CD4-positive, alpha-beta T cell treated with Interleukin-1 beta for 1 hour (primary cell): Measurements from ENCODE around the gene AGO3.
"Not testable (repeated sequence)": the region's sequence is repeated elsewhere in the genome, so short reads cannot be mapped to it uniquely, and the experiment has no call there.

Experiments used
- DNase-seq, 2 donors: peaks; one replicate each; pipeline ENCODE4 v3.0.0-alpha.2; 2020 to 2022

AGO3 gene

DNA sequence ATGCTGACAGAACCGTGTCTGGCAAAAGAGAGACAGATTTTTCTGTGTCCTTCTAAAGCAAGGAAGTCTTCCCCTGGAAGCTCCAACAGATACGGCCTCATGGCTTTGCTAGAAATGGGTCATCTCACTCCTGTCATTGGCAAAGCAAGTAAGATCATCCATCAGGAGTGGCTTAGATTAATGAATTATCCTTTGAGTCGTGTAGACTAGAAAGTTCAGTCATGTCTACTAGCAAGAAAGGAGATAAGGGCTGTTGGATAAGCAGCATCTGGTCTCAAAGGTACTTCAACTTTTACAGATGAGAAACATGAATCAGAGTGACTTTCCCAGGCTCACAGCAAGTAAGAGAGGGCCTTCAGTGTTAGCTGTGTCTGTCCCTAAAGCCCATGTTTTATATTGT is 3.4 kb upstream of the AGO3 start:
- no peak for DNase-seq

DNA sequence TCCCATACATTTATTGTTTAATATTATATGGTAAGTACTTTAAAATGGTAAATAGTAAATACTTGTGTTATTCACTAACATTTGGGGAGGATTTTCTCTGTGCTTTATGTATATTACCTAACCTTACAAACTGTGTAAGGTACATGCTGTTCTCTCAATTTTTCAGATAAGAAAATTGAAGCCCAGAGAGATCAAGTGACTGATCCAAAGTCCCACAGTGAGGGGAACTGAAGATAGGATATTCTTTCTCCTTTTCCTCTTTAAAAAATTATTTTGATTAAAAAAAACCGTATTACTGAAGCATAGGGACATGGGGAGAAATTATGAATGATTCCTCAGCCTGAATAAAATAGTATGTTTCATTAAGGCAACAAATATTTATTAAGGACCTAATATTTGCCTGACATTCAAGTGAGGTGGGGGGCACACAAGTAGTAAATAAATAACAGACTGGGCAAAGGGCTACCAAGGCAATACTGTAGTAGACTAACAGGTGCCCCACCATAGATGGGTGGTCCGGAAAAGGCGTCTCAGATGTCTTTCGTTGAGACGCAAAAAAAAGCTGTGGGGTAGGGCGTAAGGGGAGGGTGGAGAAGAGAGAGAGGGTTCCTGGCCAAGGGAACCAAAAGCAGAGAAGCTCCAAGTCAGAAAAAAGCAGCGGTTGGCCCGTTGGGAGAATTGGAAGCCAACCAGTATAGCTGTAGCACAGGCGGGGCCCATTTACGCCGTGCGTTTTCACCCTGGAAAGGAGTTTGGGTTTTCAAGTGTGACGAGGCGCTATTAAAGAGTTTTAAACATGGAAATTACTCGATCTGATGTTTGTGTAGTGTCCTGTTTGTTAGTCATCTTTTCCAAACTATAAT is 944 bp upstream of the AGO3 start:
- DNase-seq = peak; percentile 42 to 57

DNA sequence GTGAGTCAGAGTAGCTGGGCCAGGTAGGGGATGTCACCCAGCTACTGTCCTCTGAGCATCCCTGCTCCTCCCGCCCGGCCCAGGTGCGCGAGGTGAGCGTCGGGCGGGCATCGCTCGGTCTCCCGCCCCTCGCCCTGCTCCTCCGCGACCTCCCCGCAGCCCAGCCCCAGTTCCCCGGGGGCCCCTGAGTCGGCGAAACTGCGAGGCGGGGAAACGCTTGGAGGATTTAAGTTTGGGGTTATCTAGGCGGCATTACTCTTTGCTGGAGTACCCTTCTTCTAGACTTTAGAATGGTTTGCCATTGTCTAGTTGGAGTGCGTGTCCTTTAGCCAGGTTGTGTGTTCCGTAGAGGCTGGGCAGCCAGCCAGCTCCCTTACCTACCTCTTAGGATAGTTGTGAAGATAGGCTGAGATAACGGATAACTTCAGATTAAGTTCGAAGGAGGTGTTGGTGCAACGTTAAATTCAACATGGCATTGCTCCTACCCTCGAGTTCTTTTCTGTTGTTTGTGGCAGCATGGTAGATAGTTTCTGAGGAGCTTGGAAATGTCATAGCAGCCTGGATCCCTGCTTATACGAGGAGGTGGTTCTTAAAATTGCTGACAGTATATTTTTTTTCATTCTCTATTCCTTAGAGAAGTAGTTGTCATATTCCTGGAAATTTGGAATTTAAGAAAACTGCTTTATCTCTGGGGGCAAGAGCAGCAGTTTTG is 697 bp downstream of the AGO3 start:
- DNase-seq = peak in 1 of 2 donors; percentile 20

- no peak for DNase-seq
Observed at GRCh38 chr1:35932158-35932636, 1.3 kb downstream of the AGO3 start.

GRCh38 chr1:35932941-35933340 is 2.0 kb downstream of the AGO3 start:
- DNase-seq = no peak

DNA sequence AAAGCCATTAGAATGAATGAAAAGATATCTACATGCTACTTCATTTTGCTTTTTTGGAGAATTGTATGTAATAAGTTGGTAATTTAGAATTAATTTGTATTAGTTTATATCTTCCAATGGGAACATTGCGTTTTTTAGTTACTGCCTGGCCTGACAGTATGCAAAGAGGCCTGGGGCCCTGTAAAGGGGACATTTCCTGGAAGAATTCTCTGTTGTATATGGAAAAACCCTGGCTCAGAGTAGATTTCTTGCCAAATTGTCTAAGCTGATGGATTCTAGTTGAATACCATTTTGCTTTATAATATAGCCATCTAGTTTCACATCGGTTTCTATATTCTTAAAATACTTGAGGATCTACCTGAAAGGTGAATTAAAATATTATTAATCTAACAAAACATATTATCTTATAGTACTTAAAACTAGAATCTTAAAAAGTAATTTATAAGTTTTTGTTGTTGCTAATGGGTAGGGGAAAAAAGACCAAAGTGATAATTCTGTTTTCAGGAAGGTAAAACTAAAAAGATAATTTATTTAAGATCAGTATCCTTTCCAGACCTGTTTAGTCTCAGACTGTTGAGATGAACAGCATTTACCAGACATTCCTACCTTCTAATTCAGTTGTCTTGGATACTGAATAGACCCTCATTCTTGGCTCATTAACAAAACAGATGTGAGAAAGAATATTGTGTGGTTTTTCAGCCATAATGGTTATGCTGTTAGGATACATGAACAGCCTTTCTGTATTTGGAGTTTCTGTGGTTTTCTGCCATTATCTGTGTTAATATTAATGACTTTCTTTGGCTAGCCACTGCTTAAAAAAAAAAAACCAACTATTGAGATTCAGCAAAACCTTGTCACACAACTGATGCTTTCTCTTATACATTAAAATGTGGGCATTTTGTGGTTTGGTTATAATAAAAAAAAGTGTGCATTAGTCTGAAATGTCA is 4.8 kb downstream of the AGO3 start:
- no peak for DNase-seq

DNA sequence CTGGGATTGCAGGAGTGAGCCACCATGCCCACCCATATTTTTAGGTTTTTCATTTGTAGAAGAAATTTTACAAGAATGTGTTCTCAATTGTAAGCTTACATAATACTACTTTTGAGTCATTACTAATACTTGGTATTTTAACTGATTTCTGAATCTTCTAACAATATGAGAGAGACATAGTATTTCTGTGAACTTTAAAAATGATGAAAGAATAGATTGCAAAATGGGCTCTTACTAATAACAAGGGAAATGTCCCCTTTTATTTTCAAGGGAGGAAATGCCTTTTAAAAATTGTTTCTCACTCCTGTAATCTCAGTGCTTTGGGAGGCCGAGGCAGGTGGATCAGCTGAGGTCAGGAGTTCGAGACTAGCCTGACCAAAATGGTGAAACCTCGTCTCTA is 5.9 kb downstream of the AGO3 start:
- DNase-seq = no peak

GRCh38 chr1:35939484-35939883 is 8.6 kb downstream of the AGO3 start:
- DNase-seq = no peak

DNA sequence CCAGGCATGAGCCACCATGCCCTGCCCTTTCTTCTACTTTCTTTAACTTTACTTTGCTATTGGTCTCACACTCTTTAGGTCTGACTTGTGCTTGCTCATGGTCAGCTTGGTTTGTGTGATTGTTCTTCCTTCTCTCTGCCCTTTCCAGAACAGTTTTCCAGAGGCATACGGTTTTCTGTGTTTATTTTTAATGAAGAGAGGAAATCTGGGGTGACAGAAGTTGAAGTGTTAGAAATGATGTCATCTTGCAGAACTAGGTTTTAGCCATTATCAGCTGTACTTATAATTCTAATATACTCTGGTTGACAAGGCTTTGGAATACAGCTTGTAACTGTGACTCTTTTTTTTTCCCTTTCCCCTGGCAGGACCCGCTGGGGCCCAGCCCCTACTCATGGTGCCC is 14.4 kb downstream of the AGO3 start:
- no peak for DNase-seq

GRCh38 chr1:35947547-35947946 is 16.6 kb downstream of the AGO3 start:
- no peak for DNase-seq

DNA sequence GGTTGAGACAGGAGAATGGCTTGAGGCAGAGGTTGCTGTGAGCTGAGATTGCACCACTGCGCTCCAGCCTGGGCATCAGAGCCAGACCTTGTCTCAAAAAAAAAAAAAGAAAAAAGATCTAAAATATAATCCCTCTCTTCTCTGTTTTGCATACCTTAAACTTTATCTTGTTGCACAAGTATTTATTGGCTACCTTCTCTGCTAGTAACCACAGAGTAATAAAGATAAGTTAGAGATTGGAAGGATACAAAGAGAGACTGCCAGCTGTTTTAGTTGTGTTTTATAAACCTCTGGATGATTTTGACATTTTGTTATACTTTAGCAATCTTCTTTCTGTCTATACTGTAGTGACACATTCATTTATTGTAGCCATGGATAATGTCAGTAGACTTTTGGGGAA is 27.7 kb downstream of the AGO3 start:
- DNase-seq = no peak

GRCh38 chr1:35959304-35959703 is 28.4 kb downstream of the AGO3 start:
- no peak for DNase-seq

GRCh38 chr1:35962952-35963351 is 32.0 kb downstream of the AGO3 start:
- DNase-seq = no peak

GRCh38 chr1:35964277-35964676 is 33.4 kb downstream of the AGO3 start:
- not testable (repeated sequence) for DNase-seq

- DNase-seq = no peak
Observed at GRCh38 chr1:35968396-35968795, 37.5 kb downstream of the AGO3 start.

GRCh38 chr1:35971601-35972000 is 40.7 kb downstream of the AGO3 start:
- DNase-seq = no peak

- not testable (repeated sequence) for DNase-seq
Observed at GRCh38 chr1:35972631-35973030, 41.7 kb downstream of the AGO3 start.

DNA sequence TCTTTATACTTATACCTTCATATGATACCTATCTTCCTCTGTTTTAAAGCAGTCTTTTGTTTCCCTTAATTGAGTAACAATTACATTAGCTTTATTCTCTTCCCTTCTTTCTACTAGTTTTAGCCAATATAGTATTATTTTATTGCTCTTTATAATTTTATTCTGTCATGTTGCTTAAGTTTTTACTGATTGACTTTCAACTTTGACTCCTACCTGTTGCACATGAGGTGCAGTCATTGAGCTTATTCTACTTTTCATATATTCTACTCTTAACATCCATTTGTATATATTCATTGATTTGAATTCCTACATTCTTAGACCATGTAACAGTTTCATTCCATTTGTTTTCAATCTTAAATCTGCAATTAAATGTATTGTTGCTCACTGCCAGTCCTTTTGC is 49.2 kb downstream of the AGO3 start:
- no peak for DNase-seq

DNA sequence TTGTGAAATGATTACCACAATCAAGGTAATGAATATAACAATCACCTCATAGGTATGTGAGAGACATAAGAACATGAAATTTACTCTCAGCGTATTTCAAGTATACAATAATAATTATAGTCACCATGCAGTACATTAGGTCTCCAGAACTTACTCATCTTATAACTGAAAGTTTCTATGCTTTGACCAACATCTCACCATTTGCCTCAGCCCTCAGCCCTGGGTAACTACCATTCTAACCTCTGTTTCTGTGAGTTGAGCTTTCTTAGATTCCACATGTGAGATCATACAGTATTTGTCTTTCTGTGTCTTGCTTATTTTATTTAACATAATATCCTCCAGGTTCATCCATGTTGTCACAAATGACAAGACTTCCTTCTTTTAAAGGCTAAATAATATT is 57.3 kb downstream of the AGO3 start:
- DNase-seq = no peak

DNA sequence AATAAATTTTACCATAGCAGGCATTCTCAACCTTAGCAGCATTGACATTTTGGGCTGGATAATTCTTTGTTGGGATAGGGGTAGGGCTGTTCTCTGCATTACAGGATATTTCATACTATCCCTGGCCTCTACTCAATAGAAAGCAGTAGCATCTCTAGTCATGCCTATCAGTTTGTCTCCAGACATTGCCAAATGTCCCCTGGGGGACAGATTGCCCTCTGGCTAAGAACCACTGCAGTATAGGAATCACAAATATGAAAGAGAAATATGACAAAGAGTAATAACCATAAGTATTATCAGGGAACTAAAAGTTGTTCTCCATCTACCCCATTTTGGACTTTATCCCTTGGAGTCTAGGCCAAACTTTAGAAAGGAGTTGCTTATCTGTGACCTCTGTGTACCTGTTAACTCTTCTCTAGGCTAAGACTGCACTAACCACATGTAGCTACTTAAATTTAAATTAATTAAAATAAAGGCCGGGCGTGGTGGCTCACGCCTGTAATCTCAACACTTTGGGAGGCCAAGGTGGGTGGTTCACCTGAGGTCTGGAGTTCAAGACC is 76.1 kb downstream of the AGO3 start:
- DNase-seq = no peak

- no peak for DNase-seq
Observed at GRCh38 chr1:36007741-36008140, 76.8 kb downstream of the AGO3 start.

- DNase-seq = no peak
Observed at GRCh38 chr1:36008546-36009197, 77.8 kb downstream of the AGO3 start.
